ENCODE measurements around the gene CDK9.

The CDK9 gene

GRCh38 chr9:127818574-127818973, 32.7 kb downstream of the CDK9 start:
- no peak overlapping the region for H3K4me3 ChIP-seq (ENCODE audit: low read length)
- DNase-seq (ENCODE audit: low read depth), result no peak
- no peak for TF ChIP-seq CTCF (conservative IDR thresholded peaks at IDR 0.05; ENCODE audit: low read depth, low read length)

- H3K4me3 ChIP-seq (ENCODE audit: low read length), result no peak overlapping the region
- no peak for DNase-seq (ENCODE audit: low read depth)
- no peak for TF ChIP-seq CTCF (conservative IDR thresholded peaks at IDR 0.05; ENCODE audit: low read depth, low read length)
Observed at GRCh38 chr9:127822108-127822507, 36.3 kb downstream of the CDK9 start.

- DNase-seq (ENCODE audit: low read depth), result no peak
- H3K4me3 ChIP-seq (ENCODE audit: low read length), result no peak overlapping the region
- TF ChIP-seq CTCF (conservative IDR thresholded peaks at IDR 0.05; ENCODE audit: low read depth, low read length), result peak; percentile 57
Observed at GRCh38 chr9:127825319-127826051, 39.7 kb downstream of the CDK9 start.

GRCh38 chr9:127826253-127826913, 40.5 kb downstream of the CDK9 start:
- TF ChIP-seq CTCF (conservative IDR thresholded peaks at IDR 0.05; ENCODE audit: low read depth, low read length), result no peak
- DNase-seq (ENCODE audit: low read depth), result no peak
- no peak overlapping the region for H3K4me3 ChIP-seq (ENCODE audit: low read length)

- no peak for DNase-seq (ENCODE audit: low read depth)
- peak overlapping the region; percentile 29 for H3K4me3 ChIP-seq (ENCODE audit: low read length)
- peak; percentile 3 for TF ChIP-seq CTCF (conservative IDR thresholded peaks at IDR 0.05; ENCODE audit: low read depth, low read length)
Observed at GRCh38 chr9:127828262-127829031, 42.6 kb downstream of the CDK9 start.

- DNase-seq (ENCODE audit: low read depth), result no peak
- no peak overlapping the region for H3K4me3 ChIP-seq (ENCODE audit: low read length)
- no peak for TF ChIP-seq CTCF (conservative IDR thresholded peaks at IDR 0.05; ENCODE audit: low read depth, low read length)
Observed at GRCh38 chr9:127829205-127829906, 43.5 kb downstream of the CDK9 start.
